BLaER1 (cell line): ENCODE measurements around the gene NDUFAF2.

Source experiments
- H3K27ac ChIP-seq: shearing (Covaris generic); formaldehyde crosslinking; 2 replicates; pipeline ENCODE4 v1.8.1; 2022
- H3K27me3 ChIP-seq: shearing (Covaris generic); formaldehyde crosslinking; 2 replicates; pipeline ENCODE4 v1.8.1; 2022
- H3K36me3 ChIP-seq: shearing (Covaris generic); formaldehyde crosslinking; 2 replicates; pipeline ENCODE4 v1.8.1; 2022
- H3K4me1 ChIP-seq: shearing (Covaris generic); formaldehyde crosslinking; 2 replicates; pipeline ENCODE4 v1.8.1; 2022
- H3K4me2 ChIP-seq: shearing (Covaris generic); formaldehyde crosslinking; 2 replicates; pipeline ENCODE4 v1.8.1; 2022
- H3K4me3 ChIP-seq: shearing (Covaris generic); formaldehyde crosslinking; 2 replicates; pipeline ENCODE4 v1.8.1; 2022
- H3K9ac ChIP-seq: shearing (Covaris generic); formaldehyde crosslinking; 2 replicates; pipeline ENCODE4 v1.8.1; 2022
- H3K9me3 ChIP-seq: shearing (Covaris generic); formaldehyde crosslinking; 2 replicates; pipeline ENCODE4 v1.8.1; 2022
- H4K20me1 ChIP-seq: shearing (Covaris generic); formaldehyde crosslinking; 2 replicates; pipeline ENCODE4 v1.8.1; 2022
- Cebpa-rat ChIP-seq: shearing (Covaris generic); IDR thresholded peaks from 2 replicates; pipeline ENCODE4 v1.8.1; 2022

NDUFAF2 gene

GRCh38 chr5:61044545-61044944, 99.5 kb downstream of the NDUFAF2 start:
- H3K9ac ChIP-seq = no peak overlapping the region

GRCh38 chr5:61047346-61047745, 102.3 kb downstream of the NDUFAF2 start:
- Histone ChIP-seq H3K4me2 (no peak overlapping the region), H3K4me1 (no peaks in the 10 kb centered on the region), H3K27ac (no peak overlapping the region), H3K4me3 (no peak overlapping the region), H3K9me3 (peaks cover 6% of the 10 kb centered on the region), H4K20me1 (0 out of 2 replicates have a peak, but pooled peaks cover 6% of the 10 kb centered on the region), H3K9ac (no peak overlapping the region), H3K27me3 (no peaks in the 10 kb centered on the region), H3K36me3 (no peaks in the 10 kb centered on the region)
- no peak for TF ChIP-seq Cebpa-rat

More at GRCh38 chr5:61044545-61044944, 99.5 kb downstream of the NDUFAF2 start:
- Histone ChIP-seq H3K36me3 (no peaks in the 10 kb centered on the region), H3K27ac (no peak overlapping the region), H3K9me3 (peaks cover 6% of the 10 kb centered on the region), H3K4me1 (no peaks in the 10 kb centered on the region), H3K27me3 (no peaks in the 10 kb centered on the region), H3K4me3 (no peak overlapping the region), H3K4me2 (no peak overlapping the region), H4K20me1 (no peaks in the 10 kb centered on the region)
- no peak for TF ChIP-seq Cebpa-rat

GRCh38 chr5:61048534-61048933, 103.5 kb downstream of the NDUFAF2 start:
- 0 out of 2 replicates have a peak, but pooled peaks cover 6% of the 10 kb centered on the region for H4K20me1 ChIP-seq
- H3K27me3 ChIP-seq = no peaks in the 10 kb centered on the region
- no peaks in the 10 kb centered on the region for H3K36me3 ChIP-seq
- no peak overlapping the region for H3K4me2 ChIP-seq
- peaks cover 6% of the 10 kb centered on the region for H3K9me3 ChIP-seq
- H3K4me1 ChIP-seq = no peaks in the 10 kb centered on the region
- no peak overlapping the region for H3K4me3 ChIP-seq
- no peak overlapping the region for H3K9ac ChIP-seq
- H3K27ac ChIP-seq = no peak overlapping the region
- TF ChIP-seq Cebpa-rat = no peak

- Histone ChIP-seq H3K27ac (no peak overlapping the region), H3K27me3 (no peaks in the 10 kb centered on the region), H3K4me3 (no peak overlapping the region), H3K4me2 (no peak overlapping the region), H3K9ac (no peak overlapping the region), H3K36me3 (no peaks in the 10 kb centered on the region), H4K20me1 (0 out of 2 replicates have a peak, but pooled peaks cover 6% of the 10 kb centered on the region), H3K4me1 (no peaks in the 10 kb centered on the region), H3K9me3 (no peaks in the 10 kb centered on the region)
- no peak for TF ChIP-seq Cebpa-rat
Observed at GRCh38 chr5:61050292-61050691, 105.3 kb downstream of the NDUFAF2 start.

- no peaks in the 10 kb centered on the region for H3K36me3 ChIP-seq
- no peak overlapping the region for H3K4me3 ChIP-seq
- H3K9me3 ChIP-seq = no peaks in the 10 kb centered on the region
- no peak overlapping the region for H3K9ac ChIP-seq
- no peaks in the 10 kb centered on the region for H3K27me3 ChIP-seq
- 0 out of 2 replicates have a peak, but pooled peaks cover 6% of the 10 kb centered on the region for H4K20me1 ChIP-seq
- no peaks in the 10 kb centered on the region for H3K4me1 ChIP-seq
- H3K4me2 ChIP-seq = no peak overlapping the region
- no peak overlapping the region for H3K27ac ChIP-seq
- TF ChIP-seq Cebpa-rat = no peak
Observed at GRCh38 chr5:61051267-61051666, 106.3 kb downstream of the NDUFAF2 start.

- Histone ChIP-seq H4K20me1 (0 out of 2 replicates have a peak, but pooled peaks cover 6% of the 10 kb centered on the region), H3K4me3 (no peak overlapping the region), H3K9me3 (no peaks in the 10 kb centered on the region), H3K9ac (no peak overlapping the region), H3K4me1 (no peaks in the 10 kb centered on the region), H3K27ac (no peak overlapping the region), H3K27me3 (no peaks in the 10 kb centered on the region), H3K36me3 (no peaks in the 10 kb centered on the region), H3K4me2 (no peak overlapping the region)
- TF ChIP-seq Cebpa-rat = no peak
Observed at GRCh38 chr5:61052882-61053281, 107.9 kb downstream of the NDUFAF2 start.

- 0 out of 2 replicates have a peak, but pooled peaks cover 6% of the 10 kb centered on the region for H4K20me1 ChIP-seq
- no peak overlapping the region for H3K27ac ChIP-seq
- no peak overlapping the region for H3K4me2 ChIP-seq
- TF ChIP-seq Cebpa-rat = no peak
- H3K4me1 ChIP-seq = no peaks in the 10 kb centered on the region
- H3K27me3 ChIP-seq = no peaks in the 10 kb centered on the region
- H3K9me3 ChIP-seq = no peaks in the 10 kb centered on the region
- H3K9ac ChIP-seq = no peak overlapping the region
- no peaks in the 10 kb centered on the region for H3K36me3 ChIP-seq
- no peak overlapping the region for H3K4me3 ChIP-seq
Observed at GRCh38 chr5:61053937-61054336, 108.9 kb downstream of the NDUFAF2 start.

- H4K20me1 ChIP-seq = 0 out of 2 replicates have a peak, but pooled peaks cover 6% of the 10 kb centered on the region
- TF ChIP-seq Cebpa-rat = no peak
Observed at GRCh38 chr5:61055434-61056006, 110.5 kb downstream of the NDUFAF2 start.

GRCh38 chr5:61059499-61059898, 114.5 kb downstream of the NDUFAF2 start:
- H3K4me1 ChIP-seq = no peaks in the 10 kb centered on the region
- H3K36me3 ChIP-seq = peaks cover 7% of the 10 kb centered on the region; the same call in 1 of the 2 replicates
- no peak overlapping the region for H3K4me2 ChIP-seq
- H3K9me3 ChIP-seq = peaks cover 21% of the 10 kb centered on the region
- no peaks in the 10 kb centered on the region for H3K27me3 ChIP-seq
- no peak overlapping the region for H3K4me3 ChIP-seq
- H4K20me1 ChIP-seq = no peaks in the 10 kb centered on the region
- H3K9ac ChIP-seq = no peak overlapping the region
- no peak for TF ChIP-seq Cebpa-rat
- H3K27ac ChIP-seq = no peak overlapping the region

More at GRCh38 chr5:61055434-61056006, 110.5 kb downstream of the NDUFAF2 start:
- H3K27me3 ChIP-seq = no peaks in the 10 kb centered on the region
- H3K9ac ChIP-seq = no peak overlapping the region
- H3K9me3 ChIP-seq = no peaks in the 10 kb centered on the region
- no peak overlapping the region for H3K4me2 ChIP-seq
- H3K27ac ChIP-seq = no peak overlapping the region
- no peaks in the 10 kb centered on the region for H3K36me3 ChIP-seq
- H3K4me3 ChIP-seq = no peak overlapping the region
- no peaks in the 10 kb centered on the region for H3K4me1 ChIP-seq

- Histone ChIP-seq H3K27me3 (no peaks in the 10 kb centered on the region), H3K9me3 (peaks cover 4% of the 10 kb centered on the region; the same call in 1 of the 2 replicates), H3K4me3 (no peak overlapping the region), H3K4me2 (no peak overlapping the region), H3K4me1 (no peaks in the 10 kb centered on the region), H3K27ac (no peak overlapping the region), H3K36me3 (no peaks in the 10 kb centered on the region; the same call in 1 of the 2 replicates), H4K20me1 (no peaks in the 10 kb centered on the region), H3K9ac (no peak overlapping the region)
- TF ChIP-seq Cebpa-rat = no peak
Observed at GRCh38 chr5:61069150-61069549, 124.1 kb downstream of the NDUFAF2 start.
